ENCODE data around the gene MITF. TPM values are rescaled to one million over a fixed set of nuclear protein-coding genes. Genes with fewer than 3 reads are reported as not detected.

MITF gene
- polyA plus RNA-seq, 1 of the 3 experiments (the other 2 are of a cell fraction) = 1.7 TPM

DNA sequence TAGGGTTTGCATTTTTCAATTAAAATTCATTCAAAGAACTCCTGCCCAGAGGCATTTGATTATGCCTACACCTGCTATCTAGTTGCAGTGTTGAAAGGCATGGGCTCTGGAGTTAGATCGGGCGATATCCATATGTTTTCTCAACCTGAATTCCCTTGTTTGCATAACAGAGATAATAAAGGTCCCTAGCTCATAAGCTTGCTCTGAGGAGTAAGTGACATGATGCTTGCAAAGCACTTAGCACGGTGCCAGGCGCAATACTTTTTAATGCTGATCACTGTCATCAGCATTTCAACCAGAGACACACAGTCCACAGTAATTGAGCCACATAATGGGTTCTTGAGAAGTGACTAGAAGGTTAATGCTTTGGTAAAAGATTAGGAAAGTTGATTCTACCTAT lies 154.0 kb downstream of the MITF start:
- Histone ChIP-seq H3K36me3 (replicated peaks in 1 of 2; ENCODE audit: control insufficient read depth in 1 of 2, insufficient read depth in 2 of 2, low read length in 1 of 2) (no peaks in the 10 kb centered on the region), H2AFZ (ENCODE audit: low read depth) (no peak overlapping the region), H3K4me3 (ENCODE audit: low read depth in 2 of 2, low read length in 1 of 2) (no peak overlapping the region), H4K20me1 (ENCODE audit: insufficient read depth) (no peaks in the 10 kb centered on the region), H3K79me2 (ENCODE audit: insufficient read depth) (no peaks in the 10 kb centered on the region), H3K4me1 (ENCODE audit: control insufficient read depth in 1 of 2, insufficient read depth in 2 of 2, low read depth in 1 of 2, low read length in 1 of 2) (no peaks in the 10 kb centered on the region; a peak in 1 of 4 replicates), H3K9me3 (no peaks in the 10 kb centered on the region), H3K4me2 (no peak overlapping the region), H3K27me3 (ENCODE audit: insufficient read depth) (no peaks in the 10 kb centered on the region), H3K9me2 (no peaks in the 10 kb centered on the region), H3K9ac (no peak overlapping the region), H3K27ac (ENCODE audit: low read depth in 2 of 2, low read length in 1 of 2) (no peak overlapping the region), H3F3A (replicated peaks; ENCODE audit: insufficient read depth) (no peaks in the 10 kb centered on the region)
- 92% methylated on average over 4 of the region's 4 CpGs for WGBS (ENCODE audit: low lambda C conversion rate)
- TF ChIP-seq SIN3A (IDR thresholded peaks at IDR 0.05; ENCODE audit: borderline replicate concordance, low read depth, low read length) (no peak), GATA2 (CRISPR knock-in tag; IDR thresholded peaks at IDR 0.05) (peak; percentile 22; the same call in 1 of the 2 replicates), FOXM1 (IDR thresholded peaks at IDR 0.05; ENCODE audit: low read depth) (no peak), RCOR1 (IDR thresholded peaks at IDR 0.05; ENCODE audit: low read length) (no peak)
- peak; percentile 3 for DNase-seq
- ChIA-PET CTCF (interaction anchor here (0.6 kb wide), 1 partner anchor 28 kb away, joined by 3 read pairs; no protein-coding TSS in a partner anchor), POLR2A (no interaction called here)

DNA sequence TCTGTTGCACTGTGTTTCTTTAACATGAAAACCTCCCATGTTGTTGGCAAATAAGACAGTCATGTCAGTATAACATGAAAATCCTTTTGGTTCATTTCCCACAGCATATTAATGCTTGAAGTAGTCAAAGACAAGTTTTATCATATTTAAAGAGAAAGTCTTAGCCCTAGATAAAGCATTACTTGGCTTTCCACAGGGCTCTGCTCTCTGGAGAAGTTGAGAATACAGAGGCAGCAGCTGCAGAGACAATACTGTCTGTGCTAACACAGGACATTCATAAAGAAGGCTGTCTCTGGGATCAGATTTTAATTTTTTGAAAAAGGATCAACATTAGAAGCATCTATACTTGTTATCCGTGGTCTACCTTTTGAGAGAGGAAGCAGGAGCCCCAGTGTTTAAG lies 156.8 kb downstream of the MITF start:
- Histone ChIP-seq H3K9me3 (no peaks in the 10 kb centered on the region), H3K9ac (no peak overlapping the region), H3K27me3 (ENCODE audit: insufficient read depth) (no peaks in the 10 kb centered on the region), H3K4me3 (ENCODE audit: low read depth in 2 of 2, low read length in 1 of 2) (no peak overlapping the region), H4K20me1 (ENCODE audit: insufficient read depth) (no peaks in the 10 kb centered on the region), H2AFZ (ENCODE audit: low read depth) (no peak overlapping the region), H3F3A (replicated peaks; ENCODE audit: insufficient read depth) (no peaks in the 10 kb centered on the region), H3K4me1 (ENCODE audit: control insufficient read depth in 1 of 2, insufficient read depth in 2 of 2, low read depth in 1 of 2, low read length in 1 of 2) (no peaks in the 10 kb centered on the region; a peak in 1 of 4 replicates), H3K27ac (ENCODE audit: low read depth in 2 of 2, low read length in 1 of 2) (no peak overlapping the region), H3K4me2 (no peak overlapping the region), H3K36me3 (replicated peaks in 1 of 2; ENCODE audit: control insufficient read depth in 1 of 2, insufficient read depth in 2 of 2, low read length in 1 of 2) (no peaks in the 10 kb centered on the region), H3K9me2 (no peaks in the 10 kb centered on the region), H3K79me2 (ENCODE audit: insufficient read depth) (no peaks in the 10 kb centered on the region)
- TF ChIP-seq EZH2phosphoT487 (IDR thresholded peaks at IDR 0.05; ENCODE audit: borderline replicate concordance, low read depth) (no peak), NFIC (IDR thresholded peaks at IDR 0.05; ENCODE audit: borderline replicate concordance) (no peak), SMC3 (IDR thresholded peaks at IDR 0.05; ENCODE audit: low read depth, low read length) (no peak), POLR2AphosphoS5 (IDR thresholded peaks at IDR 0.05; ENCODE audit: low read depth, low read length) (no peak), CHD2 (IDR thresholded peaks at IDR 0.05; ENCODE audit: low read length, partially characterized antibody) (no peak), FOSL2 (IDR thresholded peaks at IDR 0.05; ENCODE audit: borderline replicate concordance, low read depth) (no peak), GATA2 (CRISPR knock-in tag; IDR thresholded peaks at IDR 0.05) (no peak), RFX5 (IDR thresholded peaks at IDR 0.05; ENCODE audit: low read length) (no peak), EP300 (IDR thresholded peaks at IDR 0.05; ENCODE audit: borderline replicate concordance in 1 of 2, low read depth in 1 of 2, low read length in 1 of 2) (no peak), JUND (IDR thresholded peaks at IDR 0.05) (no peak), FOXM1 (IDR thresholded peaks at IDR 0.05; ENCODE audit: low read depth) (no peak), NRF1 (IDR thresholded peaks at IDR 0.05; ENCODE audit: low read depth, low read length) (no peak), RAD21 (IDR thresholded peaks at IDR 0.05; ENCODE audit: low read length) (no peak), FOXJ3 (CRISPR knock-in tag; IDR thresholded peaks at IDR 0.05) (no peak), TCF12 (IDR thresholded peaks at IDR 0.05) (no peak), YY1 (IDR thresholded peaks at IDR 0.05; ENCODE audit: low read depth) (no peak)
- TF ChIP-seq, protein P1, sequence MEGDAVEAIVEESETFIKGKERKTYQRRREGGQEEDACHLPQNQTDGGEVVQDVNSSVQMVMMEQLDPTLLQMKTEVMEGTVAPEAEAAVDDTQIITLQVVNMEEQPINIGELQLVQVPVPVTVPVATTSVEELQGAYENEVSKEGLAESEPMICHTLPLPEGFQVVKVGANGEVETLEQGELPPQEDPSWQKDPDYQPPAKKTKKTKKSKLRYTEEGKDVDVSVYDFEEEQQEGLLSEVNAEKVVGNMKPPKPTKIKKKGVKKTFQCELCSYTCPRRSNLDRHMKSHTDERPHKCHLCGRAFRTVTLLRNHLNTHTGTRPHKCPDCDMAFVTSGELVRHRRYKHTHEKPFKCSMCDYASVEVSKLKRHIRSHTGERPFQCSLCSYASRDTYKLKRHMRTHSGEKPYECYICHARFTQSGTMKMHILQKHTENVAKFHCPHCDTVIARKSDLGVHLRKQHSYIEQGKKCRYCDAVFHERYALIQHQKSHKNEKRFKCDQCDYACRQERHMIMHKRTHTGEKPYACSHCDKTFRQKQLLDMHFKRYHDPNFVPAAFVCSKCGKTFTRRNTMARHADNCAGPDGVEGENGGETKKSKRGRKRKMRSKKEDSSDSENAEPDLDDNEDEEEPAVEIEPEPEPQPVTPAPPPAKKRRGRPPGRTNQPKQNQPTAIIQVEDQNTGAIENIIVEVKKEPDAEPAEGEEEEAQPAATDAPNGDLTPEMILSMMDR (IDR thresholded peaks at IDR 0.05) = no peak
- TF ChIP-seq, protein P2, sequence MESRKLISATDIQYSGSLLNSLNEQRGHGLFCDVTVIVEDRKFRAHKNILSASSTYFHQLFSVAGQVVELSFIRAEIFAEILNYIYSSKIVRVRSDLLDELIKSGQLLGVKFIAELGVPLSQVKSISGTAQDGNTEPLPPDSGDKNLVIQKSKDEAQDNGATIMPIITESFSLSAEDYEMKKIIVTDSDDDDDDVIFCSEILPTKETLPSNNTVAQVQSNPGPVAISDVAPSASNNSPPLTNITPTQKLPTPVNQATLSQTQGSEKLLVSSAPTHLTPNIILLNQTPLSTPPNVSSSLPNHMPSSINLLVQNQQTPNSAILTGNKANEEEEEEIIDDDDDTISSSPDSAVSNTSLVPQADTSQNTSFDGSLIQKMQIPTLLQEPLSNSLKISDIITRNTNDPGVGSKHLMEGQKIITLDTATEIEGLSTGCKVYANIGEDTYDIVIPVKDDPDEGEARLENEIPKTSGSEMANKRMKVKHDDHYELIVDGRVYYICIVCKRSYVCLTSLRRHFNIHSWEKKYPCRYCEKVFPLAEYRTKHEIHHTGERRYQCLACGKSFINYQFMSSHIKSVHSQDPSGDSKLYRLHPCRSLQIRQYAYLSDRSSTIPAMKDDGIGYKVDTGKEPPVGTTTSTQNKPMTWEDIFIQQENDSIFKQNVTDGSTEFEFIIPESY (IDR thresholded peaks at IDR 0.05; ENCODE audit: borderline replicate concordance, low read depth) = no peak
- TF ChIP-seq, protein P3, sequence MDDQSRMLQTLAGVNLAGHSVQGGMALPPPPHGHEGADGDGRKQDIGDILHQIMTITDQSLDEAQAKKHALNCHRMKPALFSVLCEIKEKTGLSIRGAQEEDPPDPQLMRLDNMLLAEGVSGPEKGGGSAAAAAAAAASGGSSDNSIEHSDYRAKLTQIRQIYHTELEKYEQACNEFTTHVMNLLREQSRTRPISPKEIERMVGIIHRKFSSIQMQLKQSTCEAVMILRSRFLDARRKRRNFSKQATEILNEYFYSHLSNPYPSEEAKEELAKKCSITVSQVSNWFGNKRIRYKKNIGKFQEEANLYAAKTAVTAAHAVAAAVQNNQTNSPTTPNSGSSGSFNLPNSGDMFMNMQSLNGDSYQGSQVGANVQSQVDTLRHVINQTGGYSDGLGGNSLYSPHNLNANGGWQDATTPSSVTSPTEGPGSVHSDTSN (IDR thresholded peaks at IDR 0.05) = no peak
- ChIA-PET POLR2A (interaction anchor here (0.7 kb wide), 1 partner anchor 11 kb away, joined by 4 read pairs; no protein-coding TSS in a partner anchor), CTCF (no interaction called here)
- no peak for DNase-seq
- WGBS (ENCODE audit: low lambda C conversion rate) = 27% methylated on average over 1 of the region's 1 CpG
